Gastrocnemius medialis (tissue), 4 donors: ENCODE measurements around the gene RBBP6.
"Not testable (repeated sequence)": the region's sequence is repeated elsewhere in the genome, so short reads cannot be mapped to it uniquely, and the experiment has no call there.

Experiments
- POLR2A ChIP-seq, 2 donors: fragments of 450-650 bp; IDR thresholded peaks; one replicate each; pipeline ENCODE4 v1.6.1; 2017; ENCODE audit warnings: antibody characterized with exemption in 2 of 2, mild to moderate bottlenecking in 2 of 2, moderate library complexity in 2 of 2
- TF ChIP-seq, protein P1 (sequence below), 5 experiments: fragments of 450-650 bp in 3 of 5; fragments of 200-600 bp in 2 of 5; sonication (generic) in 2 of 5; IDR thresholded peaks in 4 of 5; conservative IDR thresholded peaks in 1 of 5; 1 replicate in 4 of 5; 2 replicates in 1 of 5; pipeline ENCODE4 v1.5.1; 2016 to 2019; ENCODE audit warnings: antibody characterized with exemption in 5 of 5, mild to moderate bottlenecking in 3 of 5, moderate library complexity in 3 of 5

DNA sequence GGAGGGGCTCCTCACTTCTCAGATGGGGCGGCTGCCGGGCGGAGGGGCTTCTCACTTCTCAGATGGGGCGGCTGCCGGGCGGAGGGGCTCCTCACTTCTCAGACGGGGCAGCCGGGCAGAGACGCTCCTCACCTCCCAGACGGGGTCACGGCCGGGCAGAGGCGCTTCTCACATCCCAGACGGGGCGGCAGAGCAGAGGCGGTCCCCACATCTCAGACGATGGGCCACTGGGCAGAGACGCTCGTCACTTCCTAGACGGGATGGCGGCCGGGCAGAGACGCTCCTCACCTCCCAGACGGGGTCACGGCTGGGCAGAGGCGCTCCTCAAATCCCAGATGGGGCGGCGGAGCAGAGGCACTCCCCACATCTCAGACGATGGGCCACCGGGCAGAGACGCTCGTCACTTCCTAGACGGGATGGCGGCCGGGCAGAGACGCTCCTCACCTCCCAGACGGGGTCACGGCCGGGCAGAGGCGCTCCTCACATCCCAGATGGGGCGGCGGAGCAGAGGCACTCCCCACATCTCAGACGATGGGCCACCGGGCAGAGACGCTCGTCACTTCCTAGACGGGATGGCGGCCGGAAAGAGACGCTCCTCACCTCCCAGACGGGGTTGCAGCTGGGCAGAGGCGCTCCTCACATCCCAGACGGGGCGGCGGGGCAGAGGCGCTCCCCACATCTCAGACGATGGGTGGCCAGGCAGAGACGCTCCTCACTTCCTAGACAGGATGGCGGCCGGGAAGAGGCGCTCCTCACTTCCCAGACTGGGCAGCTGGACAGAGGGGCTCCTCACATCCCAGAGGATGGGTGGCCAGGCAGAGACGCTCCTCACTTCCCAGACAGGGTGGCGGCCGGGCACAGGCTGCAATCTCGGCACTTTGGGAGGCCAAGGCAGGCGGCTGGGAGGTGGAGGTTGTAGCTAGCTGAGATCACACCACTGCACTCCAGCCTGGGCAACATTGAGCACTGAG is 35.4 kb downstream of the RBBP6 start:
- TF ChIP-seq, protein P1, sequence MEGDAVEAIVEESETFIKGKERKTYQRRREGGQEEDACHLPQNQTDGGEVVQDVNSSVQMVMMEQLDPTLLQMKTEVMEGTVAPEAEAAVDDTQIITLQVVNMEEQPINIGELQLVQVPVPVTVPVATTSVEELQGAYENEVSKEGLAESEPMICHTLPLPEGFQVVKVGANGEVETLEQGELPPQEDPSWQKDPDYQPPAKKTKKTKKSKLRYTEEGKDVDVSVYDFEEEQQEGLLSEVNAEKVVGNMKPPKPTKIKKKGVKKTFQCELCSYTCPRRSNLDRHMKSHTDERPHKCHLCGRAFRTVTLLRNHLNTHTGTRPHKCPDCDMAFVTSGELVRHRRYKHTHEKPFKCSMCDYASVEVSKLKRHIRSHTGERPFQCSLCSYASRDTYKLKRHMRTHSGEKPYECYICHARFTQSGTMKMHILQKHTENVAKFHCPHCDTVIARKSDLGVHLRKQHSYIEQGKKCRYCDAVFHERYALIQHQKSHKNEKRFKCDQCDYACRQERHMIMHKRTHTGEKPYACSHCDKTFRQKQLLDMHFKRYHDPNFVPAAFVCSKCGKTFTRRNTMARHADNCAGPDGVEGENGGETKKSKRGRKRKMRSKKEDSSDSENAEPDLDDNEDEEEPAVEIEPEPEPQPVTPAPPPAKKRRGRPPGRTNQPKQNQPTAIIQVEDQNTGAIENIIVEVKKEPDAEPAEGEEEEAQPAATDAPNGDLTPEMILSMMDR (IDR thresholded peaks at IDR 0.05 in 4 of 5, conservative IDR thresholded peaks at IDR 0.05 in 1 of 5) = not testable (repeated sequence)
- not testable (repeated sequence) for TF ChIP-seq POLR2A (IDR thresholded peaks at IDR 0.05)
